Mesenchymal stem cell (in vitro differentiated cells and primary cell): ENCODE data around the gene ATP10A.

Experiments used
- DNase-seq: peaks from one replicate; pipeline ENCODE4 v3.0.0-alpha.2; 2013
- H2AFZ ChIP-seq: one replicate; pipeline ENCODE4 v1.6.1; 2013; ENCODE audit warnings: low read depth, mild to moderate bottlenecking, control low read depth, inconsistent platforms, low read length, moderate library complexity
- H2AK5ac ChIP-seq: 2 replicates; pipeline ENCODE4 v1.6.1; 2013; ENCODE audit warnings: low read length, moderate library complexity, mild to moderate bottlenecking, inconsistent platforms; ENCODE audit not compliant: severe bottlenecking
- H2BK120ac ChIP-seq: one replicate; pipeline ENCODE4 v1.6.1; 2013; ENCODE audit warnings: low read depth, mild to moderate bottlenecking, inconsistent platforms, low read length, moderate library complexity
- H2BK12ac ChIP-seq, 2 experiments: one replicate each; pipeline ENCODE4 v1.6.1; 2013; ENCODE audit warnings: inconsistent platforms in 2 of 2, low read length in 2 of 2, mild to moderate bottlenecking in 2 of 2, moderate library complexity in 2 of 2, control low read depth in 1 of 2
- H2BK15ac ChIP-seq: one replicate; pipeline ENCODE4 v1.6.1; 2013; ENCODE audit warnings: mild to moderate bottlenecking, low read depth, inconsistent platforms; ENCODE audit not compliant: poor library complexity, severe bottlenecking
- H2BK5ac ChIP-seq: 2 replicates; pipeline ENCODE4 v1.6.1; 2013; ENCODE audit warnings: low read depth, mild to moderate bottlenecking, low read length, control low read depth, inconsistent platforms; ENCODE audit not compliant: poor library complexity, severe bottlenecking
- H3K14ac ChIP-seq, 2 experiments: one replicate each; pipeline ENCODE4 v1.6.1; 2013; ENCODE audit warnings: inconsistent platforms in 2 of 2, low read length in 2 of 2, control low read depth in 1 of 2, mild to moderate bottlenecking in 1 of 2, moderate library complexity in 1 of 2
- H3K18ac ChIP-seq, 2 experiments: one replicate each; pipeline ENCODE4 v1.6.1; 2013; ENCODE audit warnings: inconsistent platforms in 2 of 2, low read length in 2 of 2, control low read depth in 1 of 2, low read depth in 1 of 2, mild to moderate bottlenecking in 1 of 2
- H3K23ac ChIP-seq, 2 experiments: one replicate each; pipeline ENCODE4 v1.6.1; 2013; ENCODE audit warnings: inconsistent platforms in 2 of 2, low read length in 2 of 2, mild to moderate bottlenecking in 2 of 2, moderate library complexity in 2 of 2, control low read depth in 1 of 2
- H3K27ac ChIP-seq: 2 replicates; pipeline ENCODE4 v1.5.1; 2013; ENCODE audit warnings: mild to moderate bottlenecking, moderate library complexity, low read length, control low read depth, inconsistent platforms; ENCODE audit not compliant: poor library complexity, severe bottlenecking
- H3K27me3 ChIP-seq, 2 experiments: 2 replicates each; pipeline versions ENCODE4 v1.6.1 to v1.7.0; 2013; ENCODE audit warnings: low read length in 2 of 2, mild to moderate bottlenecking in 2 of 2, moderate library complexity in 2 of 2, control low read depth in 1 of 2, inconsistent platforms in 1 of 2; ENCODE audit not compliant: control insufficient read depth in 1 of 2, insufficient read depth in 1 of 2
- H3K36me3 ChIP-seq, 2 experiments: 2 replicates each; pipeline versions ENCODE4 v1.6.1 to v1.7.0; 2013; ENCODE audit warnings: low read length in 2 of 2, control low read depth in 1 of 2, inconsistent platforms in 1 of 2, low read depth in 1 of 2, mild to moderate bottlenecking in 1 of 2; ENCODE audit not compliant: insufficient read depth in 2 of 2, control insufficient read depth in 1 of 2
- H3K4ac ChIP-seq, 2 experiments: one replicate each; pipeline ENCODE4 v1.6.1; 2013; ENCODE audit warnings: inconsistent platforms in 2 of 2, low read length in 2 of 2, mild to moderate bottlenecking in 2 of 2, moderate library complexity in 2 of 2, control low read depth in 1 of 2, low read depth in 1 of 2
- H3K4me1 ChIP-seq: 2 replicates; pipeline ENCODE4 v1.6.1; 2013; ENCODE audit warnings: low read depth, low read length, control low read depth; ENCODE audit not compliant: control insufficient read depth, insufficient read depth
- H3K4me2 ChIP-seq: 2 replicates; pipeline ENCODE4 v1.6.1; 2013; ENCODE audit warnings: low read length, mild to moderate bottlenecking, inconsistent platforms; ENCODE audit not compliant: poor library complexity, severe bottlenecking
- H3K4me3 ChIP-seq, 2 experiments: 2 replicates each; pipeline versions ENCODE4 v1.5.1 to v1.7.0; 2013; ENCODE audit warnings: low read length in 2 of 2, mild to moderate bottlenecking in 2 of 2, control low read depth in 1 of 2, low read depth in 1 of 2; ENCODE audit not compliant: insufficient read depth in 1 of 2
- H3K79me1 ChIP-seq: replicated peaks from 2 replicates; pipeline ENCODE4 v1.6.1; 2013; ENCODE audit warnings: mild to moderate bottlenecking, control low read depth, low read length, inconsistent platforms; ENCODE audit not compliant: poor library complexity, severe bottlenecking
- H3K9ac ChIP-seq: 2 replicates; pipeline ENCODE4 v1.7.0; 2013; ENCODE audit warnings: mild to moderate bottlenecking, low read length, moderate library complexity
- H3K9me3 ChIP-seq: 2 replicates; pipeline ENCODE4 v1.7.0; 2013; ENCODE audit warnings: mild to moderate bottlenecking, low read length; ENCODE audit not compliant: control insufficient read depth
- H4K8ac ChIP-seq: one replicate; pipeline ENCODE4 v1.6.1; 2013; ENCODE audit warnings: inconsistent platforms, mild to moderate bottlenecking, low read length, moderate library complexity
- H4K91ac ChIP-seq: one replicate; pipeline ENCODE4 v1.6.1; 2013; ENCODE audit warnings: mild to moderate bottlenecking, low read length, inconsistent platforms
- WGBS: methylation state at CpG from one replicate; pipeline ENCODE4 v1.1.7; 2013; ENCODE audit warnings: mixed read lengths; 5-methylcytosine and 5-hydroxymethylcytosine counted together

Gene ATP10A

GRCh38 chr15:25719101-25719985 is 143.8 kb downstream of the ATP10A start:
- no peak overlapping the region for H3K9ac ChIP-seq
- H3K4ac ChIP-seq: no peak overlapping the region
- H2AFZ ChIP-seq: no peak overlapping the region
- DNase-seq: no peak
- H3K27me3 ChIP-seq: no peaks in the 10 kb centered on the region
- H2BK120ac ChIP-seq: no peak overlapping the region
- no peaks in the 10 kb centered on the region for H3K4me1 ChIP-seq
- H2BK5ac ChIP-seq: no peak overlapping the region
- H3K18ac ChIP-seq: no peak overlapping the region
- no peak overlapping the region for H2BK12ac ChIP-seq
- no peak overlapping the region for H2AK5ac ChIP-seq
- no peak overlapping the region for H3K4me2 ChIP-seq
- H3K79me1 ChIP-seq: no peaks in the 10 kb centered on the region
- no peaks in the 10 kb centered on the region for H3K9me3 ChIP-seq
- WGBS: 84% methylated on average over 18 of the region's 18 CpGs
- H2BK15ac ChIP-seq: no peak overlapping the region
- H3K23ac ChIP-seq: no peak overlapping the region
- H3K14ac ChIP-seq: no peak overlapping the region
- no peak overlapping the region for H4K91ac ChIP-seq
- no peak overlapping the region for H4K8ac ChIP-seq
- no peak overlapping the region for H3K27ac ChIP-seq
- peaks cover 0 to 52% of the 10 kb centered on the region in 2 experiments for H3K36me3 ChIP-seq
- no peak overlapping the region for H3K4me3 ChIP-seq

GRCh38 chr15:25718597-25718996 is 144.5 kb downstream of the ATP10A start:
- DNase-seq: no peak
- 91% methylated on average over 8 of the region's 8 CpGs for WGBS
- H3K18ac ChIP-seq: no peak overlapping the region

GRCh38 chr15:25718169-25718536 is 145.0 kb downstream of the ATP10A start:
- H3K4me3 ChIP-seq: no peak overlapping the region
- 93% methylated on average over 20 of the region's 20 CpGs for WGBS
- no peak overlapping the region for H3K4ac ChIP-seq
- H3K27ac ChIP-seq: no peak overlapping the region
- no peak overlapping the region for H4K91ac ChIP-seq
- H3K4me2 ChIP-seq: no peak overlapping the region
- no peak overlapping the region for H3K9ac ChIP-seq
- no peak overlapping the region for H2AFZ ChIP-seq
- no peak overlapping the region for H2AK5ac ChIP-seq
- no peak overlapping the region for H2BK5ac ChIP-seq
- no peak overlapping the region for H2BK15ac ChIP-seq
- no peak overlapping the region for H3K18ac ChIP-seq
- H3K36me3 ChIP-seq: peaks cover 0 to 58% of the 10 kb centered on the region in 2 experiments
- no peak overlapping the region for H3K14ac ChIP-seq
- no peak for DNase-seq
- no peaks in the 10 kb centered on the region for H3K4me1 ChIP-seq
- no peaks in the 10 kb centered on the region for H3K9me3 ChIP-seq
- H3K27me3 ChIP-seq: no peaks in the 10 kb centered on the region
- no peak overlapping the region for H2BK12ac ChIP-seq
- H3K79me1 ChIP-seq: no peaks in the 10 kb centered on the region
- H3K23ac ChIP-seq: no peak overlapping the region
- no peak overlapping the region for H4K8ac ChIP-seq
- no peak overlapping the region for H2BK120ac ChIP-seq

More at GRCh38 chr15:25718597-25718996, 144.5 kb downstream of the ATP10A start:
- Histone ChIP-seq H3K27ac (no peak overlapping the region), H2AFZ (no peak overlapping the region), H3K4me1 (no peaks in the 10 kb centered on the region), H3K9me3 (no peaks in the 10 kb centered on the region), H3K9ac (no peak overlapping the region), H2BK5ac (no peak overlapping the region), H3K27me3 (no peaks in the 10 kb centered on the region), H2BK120ac (no peak overlapping the region), H2BK15ac (no peak overlapping the region), H3K4me3 (no peak overlapping the region), H3K4me2 (no peak overlapping the region), H3K14ac (no peak overlapping the region), H3K79me1 (no peaks in the 10 kb centered on the region), H4K8ac (no peak overlapping the region), H3K36me3 (peaks cover 0 to 54% of the 10 kb centered on the region in 2 experiments), H3K23ac (no peak overlapping the region), H4K91ac (no peak overlapping the region), H3K4ac (no peak overlapping the region), H2AK5ac (no peak overlapping the region), H2BK12ac (no peak overlapping the region)

- WGBS: 69% methylated on average over 14 of the region's 14 CpGs
- no peak overlapping the region for H3K27ac ChIP-seq
- no peak overlapping the region for H3K4ac ChIP-seq
- H2BK5ac ChIP-seq: no peak overlapping the region
- no peak overlapping the region for H2BK15ac ChIP-seq
- H2AK5ac ChIP-seq: no peak overlapping the region
- no peaks in the 10 kb centered on the region for H3K27me3 ChIP-seq
- H3K4me3 ChIP-seq: no peak overlapping the region
- no peak overlapping the region for H3K14ac ChIP-seq
- no peak overlapping the region for H3K4me2 ChIP-seq
- H3K23ac ChIP-seq: no peak overlapping the region
- no peaks in the 10 kb centered on the region for H3K9me3 ChIP-seq
- H2AFZ ChIP-seq: no peak overlapping the region
- no peak overlapping the region for H4K91ac ChIP-seq
- no peak for DNase-seq
- no peaks in the 10 kb centered on the region for H3K79me1 ChIP-seq
- H3K4me1 ChIP-seq: no peaks in the 10 kb centered on the region
- H3K36me3 ChIP-seq: peaks cover 0 to 63% of the 10 kb centered on the region in 2 experiments
- H2BK12ac ChIP-seq: no peak overlapping the region
- no peak overlapping the region for H3K9ac ChIP-seq
- H4K8ac ChIP-seq: no peak overlapping the region
- H3K18ac ChIP-seq: no peak overlapping the region
- H2BK120ac ChIP-seq: no peak overlapping the region
These were observed 145.5 kb downstream of the ATP10A start for GRCh38 chr15:25717457-25718168.
